HG03175 (cell line): ENCODE results near the gene PTPRE.

Experiments
- ATAC-seq: cut with Tn5 transposase; IDR thresholded peaks from one replicate; pipeline ENCODE4 v1.9.1; 2021; ENCODE audit warnings: mild to moderate bottlenecking, moderate library complexity; ENCODE audit not compliant: unreplicated experiment

Gene PTPRE

DNA sequence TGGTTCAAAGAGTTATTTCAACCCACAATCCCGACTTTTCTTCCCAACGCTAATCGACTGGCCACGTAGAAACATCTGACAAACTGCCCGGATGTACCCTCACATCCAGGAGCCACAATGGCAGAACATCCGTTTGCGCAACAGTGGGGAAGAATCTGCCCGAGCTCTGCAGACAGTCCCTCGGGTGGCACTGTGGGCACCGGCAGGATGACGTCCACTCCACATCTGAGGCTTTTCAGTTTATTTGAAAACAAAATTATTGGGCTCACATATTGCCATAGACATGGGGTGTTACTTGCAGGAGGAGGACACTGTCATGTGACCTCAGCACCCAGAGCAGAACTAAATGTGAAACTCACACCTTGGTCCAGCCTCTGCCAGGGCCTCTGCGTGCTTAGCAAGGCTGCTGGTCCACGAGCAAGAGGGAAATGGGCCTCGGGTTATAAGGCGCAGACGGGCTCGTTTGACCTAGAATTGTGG lies 135.3 kb downstream of the PTPRE start:
- peak; percentile 72 for ATAC-seq

DNA sequence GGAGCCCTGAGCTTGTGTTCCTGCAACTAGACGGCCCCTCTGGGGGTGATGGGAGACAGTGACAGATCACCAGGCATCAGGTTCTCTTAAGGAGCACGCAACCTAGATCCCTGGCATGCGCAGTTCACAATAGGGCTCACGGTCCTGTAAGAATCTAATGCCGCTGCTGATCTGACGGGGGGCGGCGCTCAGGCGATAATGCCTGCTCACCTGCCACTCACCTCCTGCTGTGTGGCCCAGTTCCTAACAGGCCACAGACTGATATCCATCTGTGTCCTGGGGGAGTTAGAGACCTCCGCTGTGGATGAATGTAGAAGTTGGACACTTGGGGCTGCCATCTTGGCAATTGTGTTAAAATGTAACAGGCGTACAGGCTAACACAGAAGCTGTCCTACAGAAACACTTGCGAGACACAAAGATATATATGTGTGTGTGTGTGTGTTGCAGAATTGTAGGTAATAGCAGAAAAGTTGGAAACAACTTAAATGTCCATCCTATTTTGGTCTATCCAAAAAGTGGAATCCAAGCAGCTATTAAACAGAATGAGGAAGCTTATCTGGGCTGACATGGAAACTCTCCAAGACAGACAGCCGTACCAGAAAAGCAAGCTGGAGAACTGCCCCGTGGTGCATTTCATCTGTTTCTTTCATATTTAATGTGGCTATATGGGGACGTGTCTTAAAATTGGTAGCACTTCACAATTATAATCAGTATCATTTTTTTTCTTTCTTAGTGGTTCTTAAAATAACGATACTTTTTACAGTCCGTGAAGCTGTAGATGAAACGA lies 136.5 kb downstream of the PTPRE start:
- no peak for ATAC-seq

DNA sequence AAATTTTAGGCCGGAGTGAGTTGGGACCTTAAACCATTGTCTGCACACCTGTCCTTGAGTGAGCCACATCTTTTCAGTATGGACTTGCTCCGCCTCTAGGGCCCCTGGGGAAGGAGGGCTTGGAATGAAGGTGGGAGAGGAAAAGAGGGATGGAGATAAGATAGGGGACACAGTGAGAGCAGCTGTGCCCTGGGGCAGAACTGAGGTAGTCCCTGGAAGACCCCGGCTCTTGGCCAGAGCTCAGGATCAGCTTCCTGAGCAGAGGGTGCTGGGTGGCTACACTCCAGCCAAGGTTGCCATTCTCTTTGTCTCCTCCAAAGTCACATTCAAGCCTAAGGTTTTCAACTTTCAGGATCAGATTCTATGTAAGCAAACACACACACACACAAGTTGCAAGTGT lies 137.3 kb downstream of the PTPRE start:
- ATAC-seq, result no peak

DNA sequence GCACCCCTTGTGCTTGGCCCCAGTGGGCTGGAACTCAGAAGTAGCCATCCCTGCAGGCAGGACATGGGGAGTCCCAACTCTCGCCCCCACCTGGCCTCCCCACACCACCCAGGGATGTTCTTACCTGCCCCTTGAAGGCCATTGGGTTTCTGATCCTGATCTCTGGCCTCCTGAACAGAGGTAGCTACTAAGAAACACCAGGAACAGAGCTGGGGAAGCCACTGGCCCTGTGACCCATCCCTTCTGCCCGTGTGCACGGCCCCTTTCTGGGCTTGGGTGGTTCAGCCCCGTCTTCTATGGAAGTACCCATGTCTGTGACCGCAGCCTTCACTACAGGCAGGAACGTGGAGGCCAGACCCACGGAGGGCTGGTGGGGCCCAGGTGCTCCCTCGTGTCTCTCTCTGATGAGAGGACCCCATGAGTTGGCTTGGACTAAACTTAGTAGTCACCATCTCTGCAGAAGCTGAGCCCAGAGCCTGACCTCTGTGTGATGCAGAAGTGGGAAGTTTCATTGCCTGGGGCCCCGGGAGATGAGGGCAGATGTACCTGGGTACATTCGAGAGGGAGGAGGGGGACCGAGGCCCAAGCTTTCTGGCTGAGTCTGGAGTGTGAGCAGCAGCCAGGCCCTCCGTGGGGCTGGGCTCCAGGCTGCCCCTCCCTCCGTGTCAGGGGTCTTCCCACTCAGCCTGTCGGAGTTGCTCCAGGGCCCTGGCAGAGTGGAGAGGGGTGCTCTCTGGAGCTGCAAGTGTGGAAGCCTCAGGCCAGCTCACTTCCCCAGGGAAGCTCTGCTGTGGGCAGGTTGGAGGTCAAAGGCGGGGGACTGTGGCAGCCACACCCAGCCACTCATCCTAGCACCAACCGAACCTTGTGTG lies 138.3 kb downstream of the PTPRE start:
- ATAC-seq, result no peak

DNA sequence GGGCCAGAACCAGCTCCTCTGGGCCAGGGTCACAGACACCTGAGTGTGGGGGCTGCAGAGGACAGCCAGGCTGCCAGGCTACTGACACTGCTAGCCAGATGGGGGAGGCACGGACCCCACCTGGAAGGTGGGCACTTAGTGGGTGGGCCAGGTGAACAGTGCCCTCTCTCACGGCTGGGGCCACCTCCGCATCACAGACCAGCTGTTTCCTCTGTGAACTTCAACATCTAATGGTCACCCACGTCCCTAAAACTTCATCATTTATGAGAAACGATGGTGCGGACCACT lies 138.9 kb downstream of the PTPRE start:
- no peak for ATAC-seq

DNA sequence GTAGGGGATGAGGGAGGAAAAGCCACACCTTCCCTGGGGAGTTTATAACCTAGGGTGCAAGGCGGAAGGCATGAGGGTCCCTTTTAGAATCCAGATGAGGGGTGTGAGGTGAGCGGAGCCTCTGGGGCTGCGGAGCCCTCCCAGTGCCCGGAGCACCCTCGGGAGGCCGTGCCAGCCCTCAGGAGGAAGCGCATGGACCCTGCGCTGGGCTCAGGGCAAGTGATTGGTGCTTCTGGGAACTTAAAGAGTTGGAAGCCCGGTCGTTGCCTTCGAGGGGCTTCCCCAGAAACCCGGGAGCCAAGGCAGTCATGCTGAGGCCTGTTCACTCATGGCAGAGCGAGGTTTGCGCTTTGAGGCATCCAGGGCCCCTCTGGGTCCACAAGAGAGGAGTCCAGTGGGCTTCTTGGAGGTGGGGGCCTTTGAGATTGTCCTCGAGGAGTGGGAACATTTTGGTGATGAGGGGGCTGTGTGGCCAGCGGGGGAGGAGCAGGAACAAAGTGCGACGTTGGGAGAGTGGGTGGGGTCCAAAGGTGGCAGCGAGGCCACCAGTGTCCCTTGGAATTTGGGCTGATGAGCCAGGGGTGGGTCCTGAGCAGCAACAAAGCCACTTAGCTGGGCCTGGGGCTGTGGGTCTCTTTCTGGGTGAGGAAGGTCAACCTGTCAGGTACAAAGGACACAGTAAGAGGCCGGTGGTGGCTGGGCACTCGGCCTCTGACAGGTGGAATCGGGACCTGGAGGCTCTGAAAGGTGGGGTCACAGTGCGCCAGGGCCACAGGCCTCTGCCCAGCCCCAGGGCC lies 139.5 kb downstream of the PTPRE start:
- ATAC-seq, result no peak

DNA sequence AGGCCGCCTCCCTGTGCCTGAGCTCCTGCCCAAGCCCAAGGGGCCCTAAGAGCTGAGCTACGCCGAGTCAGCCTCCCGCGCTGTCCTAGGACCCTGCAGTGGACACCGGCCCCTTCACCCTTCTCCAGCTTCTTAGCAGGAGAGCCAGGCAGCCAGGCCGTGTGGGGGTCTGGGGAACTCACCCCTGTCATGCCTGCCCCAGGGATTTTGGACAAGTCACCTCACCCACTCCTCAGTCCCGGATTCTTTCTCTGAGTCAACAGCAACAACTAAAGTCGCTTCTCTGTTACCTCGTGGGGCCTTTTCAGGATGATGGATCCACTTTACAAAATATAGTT lies 140.0 kb downstream of the PTPRE start:
- no peak for ATAC-seq

DNA sequence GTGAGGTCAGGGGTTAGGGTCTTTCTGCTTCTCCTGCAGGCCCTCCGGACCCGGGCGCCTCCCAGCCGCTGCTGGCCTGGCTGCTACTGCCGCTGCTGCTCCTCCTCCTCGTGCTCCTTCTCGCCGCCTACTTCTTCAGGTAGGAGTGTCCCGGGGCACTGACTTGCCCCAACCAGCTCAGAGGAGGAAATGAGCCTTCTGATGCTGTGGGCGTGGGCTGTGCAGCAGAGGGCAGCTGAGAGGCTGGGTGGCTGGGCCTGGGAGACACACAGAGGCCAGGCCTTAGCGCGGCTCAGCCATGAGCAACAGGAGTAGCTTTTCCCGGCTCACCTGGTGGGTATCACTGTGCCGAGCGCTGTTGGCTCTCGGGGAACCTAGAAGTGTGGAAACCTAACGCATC lies 140.4 kb downstream of the PTPRE start:
- ATAC-seq, result peak; percentile 99

DNA sequence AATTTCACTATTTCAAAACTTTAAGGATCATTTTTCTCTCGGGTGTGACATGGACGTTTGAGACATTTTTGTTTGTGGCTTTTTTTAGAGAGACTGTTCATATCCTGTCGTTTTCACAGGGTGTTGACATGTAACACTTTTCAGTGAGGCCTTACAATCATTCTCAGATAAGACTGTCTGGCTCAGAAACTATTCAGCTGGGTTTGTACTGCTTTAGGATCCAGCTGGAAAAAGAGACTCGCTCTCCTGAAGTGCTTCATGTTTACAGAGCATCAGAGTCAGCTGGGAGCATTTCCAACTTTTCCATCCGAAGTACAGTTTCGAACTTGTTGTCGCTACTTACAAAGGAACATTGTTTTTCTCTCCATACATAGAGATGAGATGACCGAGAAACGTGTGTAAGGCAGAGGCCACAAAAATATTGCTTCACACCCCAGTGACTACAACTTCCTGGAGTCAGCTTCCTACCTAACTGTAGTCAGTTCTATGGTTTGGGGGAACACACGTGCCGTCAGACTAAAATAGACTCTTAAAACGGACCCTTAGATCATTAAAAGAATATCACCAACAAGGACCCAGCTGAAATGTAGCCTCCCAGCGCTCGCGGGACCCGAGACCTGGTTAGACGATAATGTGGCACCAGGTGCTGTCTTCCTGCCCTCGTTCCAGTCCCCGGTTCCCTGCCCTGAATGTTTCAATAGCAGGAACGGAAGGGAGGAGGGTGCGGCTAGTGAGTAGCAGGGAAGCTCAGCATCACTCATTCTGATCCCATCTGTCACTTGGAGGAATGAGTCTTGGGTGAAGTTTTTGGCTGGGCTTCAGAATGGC lies 141.3 kb downstream of the PTPRE start:
- peak; percentile 34 for ATAC-seq

DNA sequence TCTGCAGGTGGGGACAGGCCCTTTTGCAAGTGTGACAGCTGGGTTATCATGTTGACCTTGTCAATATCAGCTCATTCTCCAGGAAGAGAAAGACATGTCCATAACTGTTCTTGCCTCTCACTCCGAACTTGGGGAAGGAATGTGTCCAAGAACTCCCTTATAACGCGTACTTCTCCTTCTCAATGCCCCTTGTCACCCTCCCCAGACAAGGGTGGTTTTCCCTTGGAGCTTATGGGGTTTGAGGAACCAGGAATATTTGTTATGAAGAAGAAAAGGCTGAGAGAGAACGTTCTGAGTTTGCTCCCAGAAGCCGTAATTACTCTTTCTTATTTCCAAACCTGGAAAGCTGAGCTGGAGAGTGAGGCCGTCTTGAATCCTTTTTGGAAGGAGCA lies 141.9 kb downstream of the PTPRE start:
- ATAC-seq, result no peak

DNA sequence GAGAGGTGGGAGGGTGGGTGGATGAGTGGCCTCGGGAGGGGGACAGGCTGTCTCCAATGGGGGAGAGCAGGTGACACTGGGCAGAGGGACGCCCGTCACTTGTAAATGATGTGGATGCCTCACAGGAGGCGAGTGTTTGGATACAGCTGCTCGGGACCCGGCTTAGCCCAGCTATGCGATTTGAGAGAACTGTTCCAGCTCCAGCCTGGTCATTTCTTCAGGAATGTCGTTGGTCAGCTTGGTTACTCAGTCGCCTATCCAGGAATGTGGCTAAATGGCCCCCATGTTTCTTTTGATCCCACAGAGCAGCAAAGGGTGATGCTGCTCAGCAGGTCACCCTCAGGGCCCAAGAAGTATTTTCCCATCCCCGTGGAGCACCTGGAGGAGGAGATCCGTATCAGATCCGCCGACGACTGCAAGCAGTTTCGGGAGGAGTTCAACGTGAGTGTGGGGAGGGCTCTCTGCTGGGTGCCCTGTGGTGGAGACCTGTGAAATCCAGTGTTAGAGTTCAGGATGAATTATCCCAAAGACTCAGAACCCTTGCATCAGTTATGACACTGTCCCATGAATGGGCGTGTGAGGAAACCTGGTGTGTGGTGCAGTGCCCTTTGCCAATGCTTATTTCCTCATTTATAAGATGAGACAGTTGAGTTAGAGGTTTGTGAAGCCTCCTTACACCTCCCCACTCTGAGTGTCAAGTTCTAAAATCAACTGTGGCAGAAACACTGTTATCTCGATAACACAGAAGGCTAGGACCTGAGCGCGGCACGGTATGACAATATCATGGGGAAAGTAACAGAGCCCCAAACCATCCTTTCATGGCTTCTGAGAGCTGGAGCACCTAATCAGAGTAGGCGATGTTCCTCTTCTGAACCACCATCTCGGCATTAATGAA lies 142.6 kb downstream of the PTPRE start:
- no peak for ATAC-seq

DNA sequence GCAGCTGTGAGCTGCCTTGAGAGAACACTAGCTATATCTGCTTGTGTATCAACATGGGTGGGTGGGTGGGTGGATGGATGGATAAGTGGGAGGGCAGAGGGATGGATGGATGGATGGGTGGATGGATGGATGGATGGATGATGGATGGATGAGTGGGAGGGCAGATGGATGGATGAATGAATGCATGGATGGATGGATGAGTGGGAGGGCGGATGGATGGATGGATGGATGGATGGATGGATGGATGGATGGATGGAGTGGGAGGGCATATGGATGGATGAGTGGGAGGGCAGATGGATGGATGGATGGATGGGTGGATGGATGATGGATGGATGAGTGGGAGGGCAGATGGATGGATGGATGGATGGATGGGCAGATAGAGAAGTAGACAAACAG lies 143.2 kb downstream of the PTPRE start:
- ATAC-seq, result no peak

DNA sequence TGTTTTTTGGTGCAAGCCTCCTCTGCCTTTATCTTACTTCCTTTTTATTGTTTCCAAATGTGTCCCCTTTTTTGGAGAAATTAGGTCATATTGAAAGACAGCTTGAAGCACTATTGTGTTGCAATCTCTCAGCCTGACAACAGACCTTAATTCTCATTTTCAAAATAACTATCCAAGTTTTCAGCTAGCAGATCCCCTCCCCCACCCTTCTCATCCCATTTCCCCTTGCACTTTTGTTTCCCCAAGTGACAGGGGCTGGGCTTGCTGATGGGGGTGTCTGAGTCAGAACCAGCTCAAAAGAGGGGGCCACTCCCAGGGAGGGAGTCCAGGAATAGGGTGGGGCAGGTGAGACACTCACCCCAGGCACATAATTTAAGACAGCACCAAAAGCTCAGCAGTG lies 144.0 kb downstream of the PTPRE start:
- ATAC-seq, result no peak

DNA sequence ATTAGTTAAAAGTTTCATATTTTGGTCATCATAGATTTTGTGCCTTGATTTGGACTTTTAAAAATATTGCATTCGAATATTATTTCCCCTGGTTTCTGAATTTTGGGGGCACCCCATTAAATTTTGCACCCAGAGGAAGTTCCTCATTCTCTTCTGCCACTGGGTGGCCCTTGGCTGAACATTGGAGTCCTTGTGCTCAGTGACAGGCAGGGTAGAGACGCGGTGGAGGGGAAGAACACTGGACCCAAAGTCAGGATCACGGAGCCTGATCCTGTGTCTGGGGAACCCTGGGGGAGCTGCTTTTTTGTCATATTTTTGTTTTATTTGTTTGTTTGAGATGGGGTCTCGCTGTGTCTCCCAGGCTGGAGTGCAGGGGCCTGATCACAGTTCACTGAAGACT lies 144.6 kb downstream of the PTPRE start:
- no peak for ATAC-seq

DNA sequence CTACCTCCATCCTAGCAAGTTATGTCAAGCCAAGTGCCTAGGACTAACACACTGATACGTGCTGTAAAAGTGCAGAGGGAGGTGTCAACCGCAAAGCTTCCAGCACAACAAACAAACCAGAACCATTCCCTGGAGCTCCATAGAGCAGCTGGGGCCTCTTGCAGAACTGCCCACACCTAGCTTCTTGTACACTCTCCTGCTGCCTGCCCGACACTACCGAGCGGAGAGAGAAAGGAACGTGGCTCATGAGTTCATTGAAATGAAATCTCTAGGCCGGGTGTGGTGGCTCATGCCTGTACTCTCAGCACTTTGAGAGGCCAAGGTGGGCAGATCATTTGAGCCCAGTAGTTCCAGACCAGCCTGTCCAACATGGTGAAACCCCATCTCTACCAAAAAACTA lies 145.8 kb downstream of the PTPRE start:
- no peak for ATAC-seq

DNA sequence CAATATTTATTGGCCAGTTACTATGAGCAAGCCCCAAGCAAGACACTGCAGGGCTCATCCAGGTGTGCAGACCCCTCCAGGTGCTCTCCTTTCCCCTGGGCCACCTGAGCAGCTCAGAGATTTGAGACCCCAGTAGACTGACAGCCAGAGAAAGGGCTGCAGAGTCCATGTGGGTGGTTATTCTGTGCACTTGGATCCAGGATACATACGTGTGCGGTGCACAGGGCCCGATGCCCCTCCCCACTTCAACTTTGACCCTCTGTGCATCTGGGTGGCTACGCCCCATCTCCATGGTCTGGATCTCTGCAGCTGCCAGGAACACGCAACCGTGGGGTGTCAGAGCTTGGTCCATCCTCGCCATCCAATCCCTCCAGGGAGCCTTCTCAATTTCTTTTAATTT lies 146.5 kb downstream of the PTPRE start:
- ATAC-seq, result no peak

DNA sequence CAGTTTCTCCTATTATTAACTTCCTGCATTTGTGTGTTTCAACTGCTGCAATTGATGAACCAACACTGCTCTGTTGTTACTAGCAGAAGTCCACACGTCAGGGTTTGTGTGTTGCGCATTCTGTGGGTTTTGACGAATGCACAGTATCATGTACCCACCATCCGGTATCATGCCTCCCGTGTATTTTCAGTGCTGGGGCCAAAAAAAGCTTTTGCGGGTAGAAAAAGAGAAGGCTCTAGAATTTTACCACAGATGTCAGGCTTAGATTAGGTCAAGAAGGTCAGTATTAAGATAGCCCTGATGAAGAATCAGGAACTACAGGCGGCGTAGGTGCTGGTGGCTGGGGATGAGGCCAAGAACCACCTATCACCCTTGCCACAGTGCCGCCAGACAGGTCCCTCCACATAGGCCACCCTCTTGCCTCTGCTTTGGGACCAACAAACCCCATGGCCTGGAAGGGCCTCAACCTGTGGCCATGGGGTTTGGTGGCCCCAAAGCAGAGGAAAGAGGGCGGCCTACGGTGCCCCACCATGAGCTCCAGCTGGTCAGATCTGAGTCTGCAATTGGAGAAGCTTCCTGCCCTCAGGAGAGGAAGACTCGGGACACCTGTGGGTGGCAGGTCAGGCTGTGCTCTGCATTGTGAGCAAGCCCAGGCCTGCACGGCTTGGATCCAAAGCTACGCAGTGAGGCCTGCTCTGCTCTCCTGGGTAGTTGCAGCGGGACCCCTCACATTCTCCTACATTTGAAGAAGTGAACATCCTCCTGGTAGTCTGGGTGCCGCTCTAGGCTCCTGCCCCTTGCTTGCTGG lies 147.5 kb downstream of the PTPRE start:
- no peak for ATAC-seq

DNA sequence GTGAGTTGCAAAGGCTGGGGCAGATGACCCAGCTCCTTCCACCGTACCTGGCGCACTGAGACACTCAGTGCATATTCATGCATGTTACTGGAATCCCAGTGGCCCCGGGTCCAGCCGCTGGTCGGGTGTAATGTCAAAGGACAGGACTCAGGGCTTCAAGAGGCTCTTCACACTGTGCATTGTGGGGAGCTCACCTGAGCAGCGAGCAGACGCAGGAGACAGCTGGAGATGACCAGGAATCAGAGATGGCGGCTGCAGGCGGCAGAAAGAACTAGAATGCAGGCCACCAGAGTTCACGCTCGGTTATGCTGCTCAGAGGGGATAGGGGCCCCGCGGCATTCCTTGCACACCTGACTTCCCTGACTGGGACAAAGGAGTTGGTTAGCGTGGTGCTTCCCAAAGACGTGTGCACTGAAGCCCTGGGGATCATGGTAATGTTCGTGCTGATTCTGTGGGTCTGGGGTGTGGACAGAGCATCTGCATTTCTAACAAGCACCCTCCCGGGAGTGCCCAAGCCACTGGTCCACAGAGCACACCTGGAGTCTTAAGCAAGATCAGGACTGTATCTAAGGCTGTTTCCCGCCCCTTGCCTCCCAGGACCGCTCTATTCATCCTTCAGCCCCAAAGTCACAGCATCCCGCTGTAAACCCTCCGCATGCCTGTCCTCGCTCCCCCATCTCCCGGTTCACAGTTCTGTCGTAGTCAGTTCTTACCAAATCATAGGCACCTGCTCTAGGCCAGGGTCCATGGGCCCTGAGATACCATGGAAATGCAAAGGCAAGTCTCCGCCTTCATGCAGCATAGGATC lies 148.4 kb downstream of the PTPRE start:
- no peak for ATAC-seq
